HT-29 (cell line): ENCODE data around the gene GBF1. TPM values are rescaled to one million over a fixed set of nuclear protein-coding genes. Genes with fewer than 3 reads are reported as not detected.

Experiments
- DNase-seq: peaks from one replicate; pipeline ENCODE4 v3.0.0-alpha.2; 2015; ENCODE audit warnings: low spot score
- total RNA-seq: library from RNA; depleted of rRNA; stranded (reverse); fragments of >200 nt; shearing (Covaris generic); gene quantifications from 2 replicates; pipeline ENCODE4 v1.2.3, GENCODE V29; 2014

The GBF1 gene
- total RNA-seq, 1 experiment from 2014 or later: 32.5 TPM

DNA sequence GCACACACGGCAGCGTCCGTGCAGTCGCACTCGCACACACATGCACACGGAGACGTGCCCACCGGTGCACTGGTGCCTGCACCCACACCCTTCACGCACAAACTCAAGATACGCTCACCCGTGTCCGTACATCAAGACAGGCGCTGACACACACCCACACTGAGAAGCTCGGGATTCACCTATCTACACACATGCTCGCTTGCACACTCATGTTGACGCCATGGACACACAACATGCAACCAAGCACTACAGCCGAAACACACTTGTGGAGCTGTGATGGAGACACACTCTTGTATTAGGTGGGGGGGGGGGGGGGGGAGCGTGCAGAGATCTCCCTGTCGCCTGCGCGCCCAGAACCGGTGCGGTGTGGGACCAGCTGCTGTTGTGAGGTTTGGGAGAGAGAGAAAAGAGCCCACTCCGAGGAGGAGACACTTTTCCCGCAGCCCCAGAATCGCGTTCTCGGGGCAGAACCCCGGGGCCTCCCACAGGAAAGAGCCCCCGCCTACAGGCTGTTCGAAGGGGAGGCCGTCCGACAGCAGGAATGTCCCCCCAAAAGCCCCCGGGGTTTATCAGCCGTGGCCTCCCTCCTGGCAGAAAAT, 149.6 kb downstream of the GBF1 start:
- DNase-seq: no peak

DNA sequence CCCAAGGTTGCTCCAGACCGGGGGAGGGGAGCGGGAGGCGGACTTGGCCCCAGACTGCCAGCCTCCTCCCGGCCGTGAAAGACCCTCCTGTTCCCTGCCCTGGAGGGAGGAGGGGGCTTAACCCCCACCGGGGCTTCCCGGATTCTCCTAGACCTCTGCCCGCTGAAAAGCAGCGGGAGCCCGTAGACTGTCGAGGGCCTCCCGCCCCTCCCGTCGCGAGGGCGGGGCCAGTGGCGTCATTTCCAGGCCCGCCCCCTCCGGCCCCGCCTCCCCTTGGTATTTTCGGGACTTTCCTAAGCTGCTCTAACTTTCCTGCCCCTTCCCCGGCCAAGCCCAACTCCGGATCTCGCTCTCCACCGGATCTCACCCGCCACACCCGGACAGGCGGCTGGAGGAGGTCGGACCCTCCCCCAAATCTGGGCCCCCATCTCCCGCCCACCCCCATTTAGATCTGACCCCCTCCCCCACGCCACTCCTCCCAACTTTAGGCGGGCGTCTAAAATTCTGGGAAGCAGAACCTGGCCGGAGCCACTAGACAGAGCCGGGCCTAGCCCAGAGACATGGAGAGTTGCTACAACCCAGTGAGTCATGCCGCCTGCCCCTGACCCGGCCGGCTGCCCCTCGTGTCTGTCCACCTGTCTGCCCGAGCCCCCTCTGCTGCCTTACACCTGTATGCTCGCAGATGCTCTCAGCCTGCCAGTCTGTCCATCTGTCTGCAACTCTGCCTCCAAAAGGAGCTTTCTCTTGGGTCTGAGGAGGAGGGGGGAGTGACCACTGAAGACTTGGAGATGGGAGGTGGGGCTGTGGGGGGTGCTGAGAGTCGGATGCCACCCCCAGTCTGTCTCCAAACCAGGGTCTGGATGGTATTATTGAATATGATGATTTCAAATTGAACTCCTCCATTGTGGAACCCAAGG, 150.3 kb downstream of the GBF1 start, which contains the start of gene NFKB2:
Gene NFKB2, plus strand, starts transcription at position 306 of the 917 bp plus-strand sequence. Its CDS starts 255 bp downstream, at position 561.
- DNase-seq: peak; percentile 90

DNA sequence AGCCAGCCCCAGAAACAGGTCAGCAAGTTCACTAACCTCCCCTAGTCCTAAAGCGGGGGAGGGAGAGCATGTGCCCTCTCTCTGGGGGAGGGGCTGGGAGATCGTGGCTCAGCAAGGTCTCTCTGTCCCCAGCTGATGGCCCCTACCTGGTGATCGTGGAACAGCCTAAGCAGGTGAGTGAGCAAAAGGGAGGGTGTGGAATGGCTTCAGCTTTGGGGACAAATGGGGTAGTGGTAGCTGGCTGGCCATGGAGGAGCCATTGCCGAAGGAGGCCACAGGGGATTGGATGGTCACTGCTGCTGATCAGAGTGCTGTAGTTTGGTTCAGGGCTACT, 151.0 kb downstream of the GBF1 start:
- DNase-seq: no peak

DNA sequence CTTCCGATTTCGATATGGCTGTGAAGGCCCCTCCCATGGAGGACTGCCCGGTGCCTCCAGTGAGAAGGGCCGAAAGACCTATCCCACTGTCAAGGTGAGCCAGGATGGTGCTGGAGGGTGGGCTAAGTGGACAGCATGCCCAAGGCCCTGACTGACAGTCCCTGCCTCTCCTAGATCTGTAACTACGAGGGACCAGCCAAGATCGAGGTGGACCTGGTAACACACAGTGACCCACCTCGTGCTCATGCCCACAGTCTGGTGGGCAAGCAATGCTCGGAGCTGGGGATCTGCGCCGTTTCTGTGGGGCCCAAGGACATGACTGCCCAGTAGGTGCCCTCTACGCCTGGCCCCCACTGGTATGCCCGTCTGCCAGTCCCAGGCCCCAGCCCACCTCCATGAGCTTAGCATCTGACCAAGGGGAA, 151.4 kb downstream of the GBF1 start:
- DNase-seq: no peak

DNA sequence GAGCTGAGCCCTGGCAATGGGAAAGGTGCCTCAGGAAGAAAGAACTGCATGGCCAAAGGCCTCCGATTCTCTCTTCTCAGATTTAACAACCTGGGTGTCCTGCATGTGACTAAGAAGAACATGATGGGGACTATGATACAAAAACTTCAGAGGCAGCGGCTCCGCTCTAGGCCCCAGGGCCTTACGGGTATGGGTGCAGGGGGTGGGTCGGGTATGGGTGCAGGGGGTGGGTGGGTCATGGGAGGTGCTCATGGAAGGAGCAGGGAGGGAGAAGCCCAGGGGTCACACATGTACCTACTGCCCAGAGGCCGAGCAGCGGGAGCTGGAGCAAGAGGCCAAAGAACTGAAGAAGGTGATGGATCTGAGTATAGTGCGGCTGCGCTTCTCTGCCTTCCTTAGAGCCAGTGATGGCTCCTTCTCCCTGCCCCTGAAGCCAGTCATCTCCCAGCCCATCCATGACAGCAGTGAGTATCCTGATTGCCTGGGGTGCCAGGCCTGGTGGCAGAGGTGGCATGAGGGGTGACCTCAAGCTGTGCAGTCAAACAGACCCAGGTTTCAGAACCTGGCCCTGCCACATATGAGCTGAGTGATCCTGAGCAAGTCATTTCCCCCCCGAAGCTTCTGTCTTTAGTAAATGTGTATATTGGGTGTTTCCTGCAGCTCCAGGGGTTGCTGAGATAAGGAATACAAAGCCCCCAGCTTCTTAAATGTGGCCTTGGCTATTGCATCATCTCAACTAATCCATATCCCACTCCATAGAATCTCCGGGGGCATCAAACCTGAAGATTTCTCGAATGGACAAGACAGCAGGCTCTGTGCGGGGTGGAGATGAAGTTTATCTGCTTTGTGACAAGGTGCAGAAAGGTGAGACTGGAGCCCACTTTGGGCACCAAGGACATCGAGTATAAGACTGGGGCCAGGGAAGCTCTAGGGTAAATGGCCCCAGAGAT, 152.2 kb downstream of the GBF1 start:
- DNase-seq: no peak

DNA sequence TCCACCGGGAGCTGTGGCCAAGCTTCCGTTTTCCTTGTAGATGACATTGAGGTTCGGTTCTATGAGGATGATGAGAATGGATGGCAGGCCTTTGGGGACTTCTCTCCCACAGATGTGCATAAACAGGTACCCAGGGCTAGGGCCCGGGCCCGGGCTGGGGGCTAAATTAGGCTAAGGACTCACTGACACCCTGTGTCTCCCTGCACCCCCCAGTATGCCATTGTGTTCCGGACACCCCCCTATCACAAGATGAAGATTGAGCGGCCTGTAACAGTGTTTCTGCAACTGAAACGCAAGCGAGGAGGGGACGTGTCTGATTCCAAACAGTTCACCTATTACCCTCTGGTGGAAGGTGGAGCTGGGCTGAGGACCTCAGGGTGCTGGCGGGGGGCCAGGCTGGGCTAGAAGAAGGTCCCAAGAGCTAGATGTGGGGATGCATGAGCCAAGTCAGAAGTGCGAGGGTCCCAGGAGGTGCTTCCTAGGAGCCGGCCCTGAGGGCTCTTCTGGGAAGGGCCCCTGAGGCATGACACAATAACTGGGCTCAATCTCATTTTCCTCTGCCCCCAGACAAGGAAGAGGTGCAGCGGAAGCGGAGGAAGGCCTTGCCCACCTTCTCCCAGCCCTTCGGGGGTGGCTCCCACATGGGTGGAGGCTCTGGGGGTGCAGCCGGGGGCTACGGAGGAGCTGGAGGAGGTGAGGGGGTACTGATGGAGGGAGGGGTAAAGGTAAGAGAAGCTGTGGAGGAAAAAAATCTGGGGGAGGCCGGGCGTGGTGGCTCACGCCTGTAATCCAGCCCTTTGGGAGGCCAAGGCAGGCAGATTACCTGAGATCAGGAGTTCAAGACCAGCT, 153.1 kb downstream of the GBF1 start:
- DNase-seq: no peak

DNA sequence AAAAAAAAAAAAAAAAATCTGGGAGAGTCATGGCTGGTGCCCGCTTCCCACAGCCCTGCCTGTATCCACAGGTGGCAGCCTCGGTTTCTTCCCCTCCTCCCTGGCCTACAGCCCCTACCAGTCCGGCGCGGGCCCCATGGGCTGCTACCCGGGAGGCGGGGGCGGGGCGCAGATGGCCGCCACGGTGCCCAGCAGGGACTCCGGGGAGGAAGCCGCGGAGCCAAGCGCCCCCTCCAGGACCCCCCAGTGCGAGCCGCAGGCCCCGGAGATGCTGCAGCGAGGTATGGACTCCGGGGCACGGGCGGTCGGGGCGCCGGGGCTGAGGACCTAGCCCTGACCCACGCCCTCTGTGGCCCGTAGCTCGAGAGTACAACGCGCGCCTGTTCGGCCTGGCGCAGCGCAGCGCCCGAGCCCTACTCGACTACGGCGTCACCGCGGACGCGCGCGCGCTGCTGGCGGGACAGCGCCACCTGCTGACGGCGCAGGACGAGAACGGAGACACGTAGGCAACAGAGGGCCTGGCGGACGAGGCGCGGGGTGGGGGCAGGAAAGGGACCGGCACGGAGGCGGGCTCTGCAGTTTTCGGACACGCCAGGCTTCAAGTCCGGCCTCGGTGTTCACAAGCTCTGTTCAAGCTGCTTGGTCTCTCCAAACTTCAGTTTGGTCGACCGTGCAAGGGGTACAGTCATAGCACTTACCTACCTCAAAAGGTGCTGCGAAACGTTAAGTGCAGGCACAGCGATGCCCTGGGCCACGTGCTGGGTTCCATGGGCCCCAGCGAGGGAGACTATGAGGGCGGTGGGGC, 154.1 kb downstream of the GBF1 start:
- DNase-seq: peak; percentile 86

DNA sequence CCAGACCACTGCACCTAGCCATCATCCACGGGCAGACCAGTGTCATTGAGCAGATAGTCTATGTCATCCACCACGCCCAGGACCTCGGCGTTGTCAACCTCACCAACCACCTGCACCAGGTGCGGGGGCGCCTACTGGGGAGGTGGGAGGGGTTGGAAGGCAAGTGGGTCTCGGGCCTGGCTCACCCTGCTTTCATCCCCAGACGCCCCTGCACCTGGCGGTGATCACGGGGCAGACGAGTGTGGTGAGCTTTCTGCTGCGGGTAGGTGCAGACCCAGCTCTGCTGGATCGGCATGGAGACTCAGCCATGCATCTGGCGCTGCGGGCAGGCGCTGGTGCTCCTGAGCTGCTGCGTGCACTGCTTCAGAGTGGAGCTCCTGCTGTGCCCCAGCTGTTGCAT, 154.7 kb downstream of the GBF1 start:
- DNase-seq: no peak

DNA sequence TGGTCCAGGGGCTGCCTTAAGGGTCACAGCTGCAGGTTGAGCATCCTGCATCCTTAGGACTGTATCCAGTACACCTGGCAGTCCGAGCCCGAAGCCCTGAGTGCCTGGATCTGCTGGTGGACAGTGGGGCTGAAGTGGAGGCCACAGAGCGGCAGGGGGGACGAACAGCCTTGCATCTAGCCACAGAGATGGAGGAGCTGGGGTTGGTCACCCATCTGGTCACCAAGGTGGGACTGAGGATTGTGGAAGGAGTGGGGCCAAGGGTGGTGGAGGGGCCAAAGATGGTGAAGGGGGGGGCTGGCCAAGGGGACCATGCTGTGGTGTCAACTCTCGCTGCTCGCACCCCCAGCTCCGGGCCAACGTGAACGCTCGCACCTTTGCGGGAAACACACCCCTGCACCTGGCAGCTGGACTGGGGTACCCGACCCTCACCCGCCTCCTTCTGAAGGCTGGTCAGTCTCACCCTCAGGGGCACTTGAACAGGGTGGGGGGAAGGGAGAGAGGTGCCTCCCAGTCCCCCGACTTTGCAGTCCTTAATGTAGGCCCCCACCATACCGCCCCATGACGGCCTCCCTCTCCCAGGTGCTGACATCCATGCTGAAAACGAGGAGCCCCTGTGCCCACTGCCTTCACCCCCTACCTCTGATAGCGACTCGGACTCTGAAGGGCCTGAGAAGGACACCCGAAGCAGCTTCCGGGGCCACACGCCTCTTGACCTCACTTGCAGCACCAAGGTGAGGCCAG, 155.4 kb downstream of the GBF1 start:
- no peak for DNase-seq

DNA sequence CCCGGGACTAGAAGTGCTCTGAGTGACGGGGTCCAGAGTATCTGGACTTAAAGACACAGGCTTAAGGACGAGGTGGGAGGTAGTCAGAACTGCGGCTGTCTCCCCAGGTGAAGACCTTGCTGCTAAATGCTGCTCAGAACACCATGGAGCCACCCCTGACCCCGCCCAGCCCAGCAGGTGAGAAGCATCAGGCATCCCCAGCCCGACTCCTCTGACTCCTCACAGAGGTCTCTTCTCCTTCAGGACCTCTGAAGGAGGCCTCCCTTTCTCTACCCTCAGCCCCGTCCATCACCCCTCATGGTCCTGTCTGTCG, 156.0 kb downstream of the GBF1 start:
- no peak for DNase-seq

DNA sequence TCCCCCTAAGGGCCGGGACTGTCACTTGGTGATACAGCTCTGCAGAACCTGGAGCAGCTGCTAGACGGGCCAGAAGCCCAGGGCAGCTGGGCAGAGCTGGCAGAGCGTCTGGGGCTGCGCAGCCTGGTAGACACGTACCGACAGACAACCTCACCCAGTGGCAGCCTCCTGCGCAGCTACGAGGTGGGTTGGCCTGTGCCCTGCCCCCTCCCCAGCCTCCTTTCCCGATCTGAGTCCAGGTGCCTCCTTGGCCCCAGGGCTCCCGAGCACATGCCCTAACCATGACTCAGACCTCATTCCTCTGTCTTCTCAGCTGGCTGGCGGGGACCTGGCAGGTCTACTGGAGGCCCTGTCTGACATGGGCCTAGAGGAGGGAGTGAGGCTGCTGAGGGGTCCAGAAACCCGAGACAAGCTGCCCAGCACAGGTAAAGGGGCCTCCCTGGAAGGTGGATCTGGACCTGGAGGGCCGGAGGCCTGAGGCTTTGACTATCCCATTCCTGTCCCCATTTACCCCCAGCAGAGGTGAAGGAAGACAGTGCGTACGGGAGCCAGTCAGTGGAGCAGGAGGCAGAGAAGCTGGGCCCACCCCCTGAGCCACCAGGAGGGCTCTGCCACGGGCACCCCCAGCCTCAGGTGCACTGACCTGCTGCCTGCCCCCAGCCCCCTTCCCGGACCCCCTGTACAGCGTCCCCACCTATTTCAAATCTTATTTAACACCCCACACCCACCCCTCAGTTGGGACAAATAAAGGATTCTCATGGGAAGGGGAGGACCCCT, 156.6 kb downstream of the GBF1 start:
- no peak for DNase-seq

DNA sequence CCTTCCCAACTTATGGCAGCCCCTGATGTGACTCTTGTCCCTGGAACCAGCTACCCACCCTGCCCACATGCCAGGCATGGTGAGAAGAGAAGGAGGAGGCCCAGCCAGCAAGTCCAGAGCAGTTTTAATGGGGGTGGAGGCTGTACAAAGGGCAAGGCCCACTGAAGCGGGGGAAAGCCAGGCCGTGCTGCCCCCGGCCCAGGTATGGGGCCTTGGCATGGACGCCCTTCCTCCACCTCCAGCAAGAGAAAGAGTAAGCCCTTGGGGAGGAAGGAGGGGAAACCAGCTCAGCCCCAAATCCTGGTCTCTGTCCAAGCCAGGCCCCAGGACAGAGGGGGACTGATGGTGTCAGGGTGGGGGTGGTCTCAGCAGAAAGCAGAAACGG, 157.2 kb downstream of the GBF1 start:
- DNase-seq: no peak

DNA sequence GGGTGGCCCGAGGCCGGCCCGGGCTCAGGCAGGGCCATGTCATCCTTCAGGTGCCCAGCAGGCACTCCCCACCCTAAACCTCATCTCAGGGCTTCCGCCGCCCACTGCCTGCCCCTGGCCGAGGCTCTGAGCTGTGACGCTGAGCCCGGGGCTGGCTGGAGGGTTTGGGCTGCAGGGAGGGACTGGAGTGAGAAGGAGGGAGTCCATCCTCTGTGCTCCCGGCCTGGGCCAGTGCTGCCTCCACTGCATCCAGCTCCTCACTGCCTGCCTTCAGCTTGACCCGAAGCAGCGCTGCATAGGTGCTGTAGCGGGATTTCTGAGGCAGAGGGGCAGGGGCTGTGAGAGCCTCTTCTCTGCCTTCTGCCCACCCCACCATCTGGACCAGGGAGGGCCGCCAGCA, 157.8 kb downstream of the GBF1 start:
- no peak for DNase-seq

DNA sequence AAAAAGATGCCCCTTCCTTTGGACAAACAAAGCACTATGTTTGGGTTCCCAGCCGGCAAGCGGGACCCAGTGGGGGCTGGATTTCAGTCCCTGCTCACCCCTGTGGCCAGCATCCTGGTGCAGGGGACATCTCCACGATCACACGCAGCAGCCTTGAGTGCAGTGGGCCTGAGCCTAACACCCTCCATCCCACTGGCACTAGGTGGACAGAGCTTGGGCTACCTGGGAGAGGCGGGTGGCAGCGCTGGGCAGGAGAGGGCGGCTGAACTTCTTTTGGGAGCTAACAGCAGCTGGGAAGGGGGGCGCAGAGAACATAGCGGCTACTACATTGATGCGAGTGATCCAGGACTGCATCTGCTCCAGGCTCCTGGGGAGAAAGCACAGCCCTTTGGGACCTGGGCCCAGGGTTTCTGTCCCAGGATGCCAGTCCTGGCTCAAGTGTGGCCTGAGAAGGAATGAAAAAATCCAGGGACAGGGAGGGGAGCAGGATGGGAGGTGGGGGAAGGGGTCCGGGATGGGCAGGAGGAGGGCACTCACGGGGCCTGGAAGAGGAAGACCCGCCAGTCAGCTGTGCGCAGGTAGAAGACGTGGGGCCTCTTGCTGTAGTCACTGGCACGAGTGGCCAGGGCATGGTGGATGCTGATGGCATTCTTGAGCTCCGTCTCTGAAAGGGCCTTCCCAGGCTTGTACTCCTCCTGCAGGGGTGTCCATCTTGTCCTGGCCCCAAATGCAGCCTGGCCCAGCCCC, 159.2 kb downstream of the GBF1 start:
- no peak for DNase-seq

DNA sequence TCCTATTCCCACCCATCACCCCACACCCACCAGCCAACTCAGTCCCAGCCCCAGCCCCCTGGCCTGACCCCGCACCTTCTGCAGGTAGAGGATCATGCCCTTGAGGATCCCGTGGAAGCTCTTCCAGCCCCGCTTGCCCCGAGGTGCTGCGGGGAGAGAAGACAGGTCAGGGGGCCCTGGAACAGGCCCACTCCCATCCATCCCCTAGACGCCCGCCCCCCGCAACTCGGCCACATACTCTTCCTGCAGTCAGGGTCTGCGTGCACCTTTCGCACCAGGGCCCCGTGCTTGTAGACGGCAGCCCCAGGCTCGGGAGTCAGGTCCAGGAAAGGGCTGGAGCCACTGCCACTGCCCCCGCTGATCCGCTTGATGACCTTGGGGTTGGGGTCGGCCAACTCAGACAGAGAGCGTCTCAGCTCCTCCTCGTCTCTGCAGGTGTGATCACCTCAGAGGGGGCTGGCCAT, 159.8 kb downstream of the GBF1 start:
- no peak for DNase-seq

DNA sequence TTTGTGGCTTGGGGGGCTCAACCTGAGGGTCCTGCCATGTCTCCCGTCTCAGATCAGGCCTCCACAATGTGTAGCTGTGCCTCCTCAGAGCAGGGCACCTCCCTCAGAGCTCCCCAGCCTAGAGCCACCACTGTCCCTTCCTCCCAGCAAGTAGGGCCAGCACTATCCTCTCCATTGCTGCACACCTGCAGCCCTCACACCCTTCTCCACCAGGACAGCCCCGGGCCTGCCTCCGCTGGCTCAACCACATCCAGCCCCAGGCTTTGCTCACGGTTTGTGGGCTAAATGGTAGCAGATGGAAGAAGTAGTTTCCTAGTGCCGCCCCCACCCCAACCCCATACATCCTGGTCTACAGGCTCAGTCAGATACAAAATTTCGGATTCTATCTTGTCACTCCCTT, 160.3 kb downstream of the GBF1 start:
- DNase-seq: no peak

DNA sequence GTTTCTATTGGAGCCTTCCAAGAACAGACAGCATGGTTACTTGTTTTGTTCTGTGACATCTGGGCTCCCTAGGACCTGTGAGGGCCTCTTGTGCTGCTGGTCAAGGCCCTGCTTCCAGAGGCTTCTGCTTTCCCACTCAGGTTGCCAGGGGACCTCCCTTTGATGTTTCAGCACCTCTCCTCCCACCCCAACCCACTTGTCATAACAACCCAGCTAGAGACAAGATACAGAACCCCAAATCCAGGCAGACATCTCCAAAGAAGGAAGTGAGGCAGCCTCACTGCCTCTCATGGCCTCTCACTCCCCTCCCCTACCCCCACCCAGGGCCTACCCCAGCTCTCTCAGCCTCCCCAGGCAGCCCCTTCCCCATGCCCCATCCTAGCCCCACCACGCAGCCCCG, 161.5 kb downstream of the GBF1 start:
- no peak for DNase-seq
